COLO668 (cell line): ENCODE data around the gene MCUB.
"Not testable (repeated sequence)": the region's sequence is repeated elsewhere in the genome, so short reads cannot be mapped to it uniquely, and the experiment has no call there.

Experiments
- DNase-seq: peaks from one replicate; lab custom pipeline; 2025; ENCODE audit not compliant: unreplicated experiment; lab: John Stamatoyannopoulos, UW

Gene MCUB

GRCh38 chr4:109576462-109576861, 16.4 kb downstream of the MCUB start:
- DNase-seq = peak; percentile 4

- DNase-seq = no peak
Measured at GRCh38 chr4:109578846-109579245, 18.8 kb downstream of the MCUB start.

GRCh38 chr4:109579997-109580396, 20.0 kb downstream of the MCUB start:
- not testable (repeated sequence) for DNase-seq

- no peak for DNase-seq
Measured at GRCh38 chr4:109588176-109588575, 28.1 kb downstream of the MCUB start.

- DNase-seq = no peak
Measured at GRCh38 chr4:109589119-109589518, 29.1 kb downstream of the MCUB start.

DNA sequence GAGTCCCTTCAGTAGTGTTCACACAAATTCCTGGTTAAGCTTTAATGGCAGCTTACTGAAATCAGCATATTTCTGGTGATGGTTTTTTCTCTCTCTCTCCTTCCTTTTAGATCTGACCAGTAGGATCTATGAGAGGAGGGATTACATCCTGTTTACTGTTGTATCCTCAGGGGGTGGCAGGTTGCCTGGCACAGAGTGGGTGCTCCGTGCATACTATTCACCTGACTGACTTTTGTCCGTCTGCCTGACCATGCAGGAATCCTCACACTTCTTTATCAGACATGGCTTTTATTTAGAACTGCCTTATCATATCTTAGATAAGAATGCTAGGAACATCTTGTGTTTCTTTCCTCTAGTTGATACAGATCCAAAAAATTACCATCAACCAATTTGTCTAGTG, 29.6 kb downstream of the MCUB start:
- DNase-seq = no peak

GRCh38 chr4:109590905-109591304, 30.9 kb downstream of the MCUB start:
- no peak for DNase-seq

GRCh38 chr4:109592367-109592766, 32.3 kb downstream of the MCUB start:
- no peak for DNase-seq

- DNase-seq = not testable (repeated sequence)
Measured at GRCh38 chr4:109595123-109595522, 35.1 kb downstream of the MCUB start.

GRCh38 chr4:109596420-109597085, 36.5 kb downstream of the MCUB start:
- DNase-seq = not testable (repeated sequence)

DNA sequence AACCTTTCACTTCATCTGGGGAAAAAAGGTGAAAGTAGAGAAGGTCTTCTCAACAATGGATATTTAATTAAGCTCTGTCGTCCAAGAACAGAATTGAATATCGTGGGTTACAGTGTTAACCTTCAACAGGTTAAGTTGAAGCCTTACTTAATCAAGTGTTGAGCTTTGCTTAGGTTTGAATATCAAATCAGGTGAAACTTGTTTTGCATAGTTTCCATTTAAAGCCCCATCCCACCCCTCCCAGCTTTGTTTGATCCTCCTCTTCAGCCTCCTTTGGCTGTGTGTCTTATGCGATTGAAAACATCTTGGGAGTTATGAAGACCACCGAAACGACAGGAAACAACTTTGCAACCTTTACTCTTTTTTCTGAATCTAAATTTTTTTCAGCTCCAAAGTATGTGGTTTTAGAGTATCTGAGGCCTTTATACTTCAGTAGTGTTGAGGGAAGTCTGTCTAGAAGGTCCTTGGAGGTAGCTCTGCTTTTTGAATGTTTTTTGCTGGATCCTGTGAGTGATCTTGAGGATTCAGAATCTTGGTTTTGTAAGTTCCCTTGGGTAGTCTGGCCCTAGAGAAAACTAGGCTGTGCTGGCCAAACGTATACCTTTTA, 39.1 kb downstream of the MCUB start:
- DNase-seq = no peak

GRCh38 chr4:109600431-109600830, 40.4 kb downstream of the MCUB start:
- no peak for DNase-seq

- no peak for DNase-seq
Measured at GRCh38 chr4:109601336-109601735, 41.3 kb downstream of the MCUB start.

DNA sequence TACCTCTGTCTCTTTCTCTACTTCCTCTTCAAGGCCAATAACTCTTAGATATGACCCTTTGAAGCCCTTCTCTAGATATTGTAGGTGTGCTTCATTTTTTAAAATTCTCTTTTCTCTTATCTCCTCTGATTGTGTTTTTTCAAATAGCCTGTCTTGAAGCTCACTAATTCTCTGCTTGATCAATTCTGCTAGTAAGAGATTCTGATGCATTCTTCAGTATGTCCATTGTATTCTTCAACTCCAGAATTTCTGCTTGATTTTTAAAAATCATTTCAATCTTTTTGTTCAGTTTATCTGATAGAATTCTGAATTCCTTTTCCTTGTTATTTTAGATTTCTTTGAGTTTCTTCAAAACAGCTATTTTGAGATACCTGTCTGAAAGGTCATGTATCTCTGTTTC, 47.9 kb downstream of the MCUB start:
- no peak for DNase-seq

GRCh38 chr4:109608879-109609278, 48.8 kb downstream of the MCUB start:
- DNase-seq = no peak

GRCh38 chr4:109609431-109609830, 49.4 kb downstream of the MCUB start:
- no peak for DNase-seq

DNA sequence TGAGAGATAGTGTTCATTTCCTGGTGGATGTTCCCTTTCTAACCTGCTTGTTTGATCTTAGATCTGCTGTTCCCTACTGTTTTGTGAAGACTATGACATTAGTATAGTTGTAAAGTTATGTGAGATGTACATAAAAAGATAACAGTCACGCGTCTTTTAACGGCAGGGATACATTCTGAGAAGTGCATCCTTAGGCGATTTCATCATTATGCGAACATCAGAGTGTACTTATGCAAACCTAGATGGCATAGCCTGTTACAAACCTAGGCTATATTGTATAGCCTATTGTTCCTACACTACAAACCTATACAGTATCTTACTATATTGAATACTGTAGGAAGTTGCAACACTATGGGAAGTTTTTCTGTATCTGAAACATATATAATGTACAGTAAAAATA, 50.4 kb downstream of the MCUB start:
- no peak for DNase-seq

- DNase-seq = no peak
Measured at GRCh38 chr4:109611045-109611646, 51.1 kb downstream of the MCUB start.

- DNase-seq = no peak
Measured at GRCh38 chr4:109614015-109614414, 54.0 kb downstream of the MCUB start.

DNA sequence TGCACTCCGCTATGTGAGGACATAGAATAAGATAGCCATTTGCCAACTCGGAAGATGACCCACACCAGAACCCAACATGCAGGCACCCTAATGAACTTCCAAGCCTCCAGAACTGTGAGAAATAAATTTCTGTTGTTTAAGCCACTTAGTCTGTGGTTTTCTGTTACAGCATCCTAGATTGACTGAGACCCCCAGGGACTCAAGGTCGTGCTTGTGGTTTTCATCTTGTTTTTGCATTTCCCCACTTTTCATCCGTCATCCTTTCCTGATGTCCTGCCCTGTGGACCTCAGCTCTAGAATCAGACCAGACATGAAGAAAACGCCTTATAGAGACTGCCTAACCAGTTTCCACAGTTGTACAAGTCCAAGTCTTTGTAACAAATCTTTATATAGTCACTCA, 54.4 kb downstream of the MCUB start:
- no peak for DNase-seq

- DNase-seq = no peak
Measured at GRCh38 chr4:109615742-109616141, 55.7 kb downstream of the MCUB start.

GRCh38 chr4:109616243-109616642, 56.2 kb downstream of the MCUB start:
- DNase-seq = no peak

GRCh38 chr4:109622626-109623025, 62.6 kb downstream of the MCUB start:
- no peak for DNase-seq
